HepG2 (cell line): ENCODE measurements around the gene ITGB3. TPM values are rescaled to one million over a fixed set of nuclear protein-coding genes. Genes with fewer than 3 reads are reported as not detected.
"Not testable (repeated sequence)": the region's sequence is repeated elsewhere in the genome, so short reads cannot be mapped to it uniquely, and the experiment has no call there.

Source experiments
- ATAC-seq: fragments of 200-7000 bp; cut with Tn5 transposase; 3 replicates; pipeline ENCODE4 v1.9.1; 2020; ENCODE audit warnings: mild to moderate bottlenecking, moderate library complexity
- BruUV-seq: library from RNA; stranded (reverse); fragments of 400-500 nt; replicated peaks from 2 replicates; lab custom pipeline; 2021; lab: Mats Ljungman, UMichigan
- CTCF ChIA-PET: fragments of 300-600 bp; formaldehyde crosslinking; extraction: SDS; loops from one replicate; lab custom pipeline; 2021; ENCODE audit warnings: low total read pairs, inconsistent platforms, low intra/inter-chr PET ratio; lab: Yijun Ruan, JAX
- POLR2A ChIA-PET: fragments of 350-600 bp; sonication (Branson Sonifier 250); formaldehyde crosslinking; loops from one replicate; lab custom pipeline; 2020; ENCODE audit warnings: antibody characterized with exemption, inconsistent platforms; lab: Yijun Ruan, JAX
- DNase-seq: peaks from one replicate; pipeline ENCODE4 v3.0.0-alpha.2; 2015; ENCODE audit warnings: low spot score
- FAIRE-seq: peaks from 3 replicates; lab custom pipeline; 2011; peaks lifted over from hg19 to GRCh38; lab: Jason Lieb, UNC
- H2AFZ ChIP-seq: one replicate; pipeline ENCODE4 v1.6.1; 2011; ENCODE audit warnings: low read length, inconsistent platforms
- H3K27ac ChIP-seq: fragments of 300-600 bp; 3 replicates; pipeline ENCODE4 v1.8.0; 2011; ENCODE audit warnings: mixed run types, mild to moderate bottlenecking, mixed read lengths, low read length, inconsistent platforms; ENCODE audit not compliant: insufficient read depth; ENCODE audit errors: extremely low read length
- H3K27me3 ChIP-seq, 2 experiments: fragments of 200-600 bp in 1 of 2; 2 replicates in 1 of 2; 3 replicates in 1 of 2; pipeline versions ENCODE4 v1.6.0 to v1.8.0; 2011; ENCODE audit warnings: low read length in 2 of 2, mild to moderate bottlenecking in 2 of 2, moderate library complexity in 2 of 2, inconsistent platforms in 1 of 2; ENCODE audit not compliant: insufficient read depth in 2 of 2, control insufficient read depth in 1 of 2
- H3K36me3 ChIP-seq, 2 experiments: fragments of 200-600 bp in 1 of 2; replicated peaks in 1 of 2; 2 replicates in 1 of 2; 3 replicates in 1 of 2; pipeline versions ENCODE4 v1.5.1 to v1.8.0; 2011; ENCODE audit warnings: low read length in 2 of 2, inconsistent platforms in 1 of 2; ENCODE audit not compliant: insufficient read depth in 2 of 2, control insufficient read depth in 1 of 2
- H3K4me1 ChIP-seq: 2 replicates; pipeline ENCODE4 v1.5.1; 2012; ENCODE audit warnings: low read length, inconsistent platforms; ENCODE audit not compliant: insufficient read depth
- H3K4me2 ChIP-seq: 2 replicates; pipeline ENCODE4 v1.6.0; 2011; ENCODE audit warnings: low read depth, low read length, inconsistent platforms
- H3K4me3 ChIP-seq, 3 experiments: fragments of 200-600 bp in 1 of 3; sonication (generic), shearing (Covaris generic) in 1 of 3; replicated peaks in 1 of 3; 2 replicates each; pipeline ENCODE4 v1.5.1; 2011 to 2016; ENCODE audit warnings: low read length in 3 of 3, inconsistent platforms in 2 of 3, low read depth in 2 of 3, mild to moderate bottlenecking in 2 of 3, control low read depth in 1 of 3, mixed read lengths in 1 of 3; ENCODE audit not compliant: insufficient read depth in 1 of 3
- H3K79me2 ChIP-seq: one replicate; pipeline ENCODE4 v1.6.1; 2011; ENCODE audit warnings: low read length, inconsistent platforms; ENCODE audit not compliant: insufficient read depth
- H3K9ac ChIP-seq: 2 replicates; pipeline ENCODE4 v1.6.0; 2011; ENCODE audit warnings: mild to moderate bottlenecking, low read depth, low read length, inconsistent platforms; ENCODE audit not compliant: insufficient read depth
- H3K9me3 ChIP-seq: 2 replicates; pipeline ENCODE4 v1.5.1; 2012; ENCODE audit warnings: mild to moderate bottlenecking, low read length
- H4K20me1 ChIP-seq: 2 replicates; pipeline ENCODE4 v1.6.0; 2011; ENCODE audit warnings: inconsistent platforms, mild to moderate bottlenecking, low read length, moderate library complexity; ENCODE audit not compliant: insufficient read depth
- EP300 ChIP-seq, 3 experiments: sonication (generic) in 1 of 3; formaldehyde crosslinking in 1 of 3; IDR thresholded peaks; 2 replicates each; pipeline versions ENCODE4 v1.5.1 to v1.6.1; 2011 to 2020; ENCODE audit warnings: low read depth in 2 of 3, low read length in 2 of 3, borderline replicate concordance in 1 of 3, improper control_type of control experiment in 1 of 3, mild to moderate bottlenecking in 1 of 3, missing genetic modification reagents in 1 of 3, moderate library complexity in 1 of 3
- RARA ChIP-seq: IDR thresholded peaks from 2 replicates; pipeline ENCODE4 v1.6.1; 2016; ENCODE audit warnings: missing genetic modification reagents, missing compliant biosample characterization
- SMAD3 ChIP-seq: sonication (generic); formaldehyde crosslinking; IDR thresholded peaks from 2 replicates; pipeline ENCODE4 v1.4.0; 2020; ENCODE audit warnings: missing genetic modification reagents
- ZBTB39 ChIP-seq: sonication (generic); formaldehyde crosslinking; IDR thresholded peaks from 2 replicates; pipeline ENCODE4 v1.5.0; 2020; ENCODE audit warnings: missing genetic modification reagents
- ZNF230 ChIP-seq: sonication (generic); formaldehyde crosslinking; IDR thresholded peaks from 2 replicates; pipeline ENCODE4 v1.4.0; 2020; ENCODE audit warnings: mild to moderate bottlenecking, missing genetic modification reagents
- ZNF687 ChIP-seq: sonication (generic); formaldehyde crosslinking; IDR thresholded peaks from 2 replicates; pipeline ENCODE4 v1.5.1; 2020; ENCODE audit warnings: mild to moderate bottlenecking, missing genetic modification reagents, moderate library complexity
- WGBS: methylation state at CpG from one replicate; pipeline ENCODE4 v1.1.6; 2017; ENCODE audit warnings: low lambda C conversion rate; 5-methylcytosine and 5-hydroxymethylcytosine counted together
- in situ Hi-C: cut with HindIII; loops from 2 replicates; pipeline ENCODE4 v1.10.0; 2017; ENCODE audit warnings: low pct_unique_long_range_greater_than_20kb; ENCODE audit not compliant: extremely low pct_ligation_motif_present
- intact Hi-C: fragments of 100-400 bp; cut with micrococcal nuclease; formaldehyde crosslinking; loops from one replicate; pipeline ENCODE4 v1.10.0; 2022; ENCODE audit not compliant: unreplicated experiment
- polyA plus RNA-seq, 8 experiments: library from polyadenylated mRNA; depleted of rRNA in 3 of 8; stranded (reverse) in 7 of 8; unstranded in 1 of 8; fragments of >200 nt; fragmentation: Illumina TruSeq in 4 of 8; extraction: Trizol in 4 of 8; gene quantifications; 2 replicates each; pipeline versions ENCODE4 v1.2.1 to v1.2.3, GENCODE V29; 2011 to 2016; ENCODE audit warnings: low read depth in 4 of 8, missing spikeins in 1 of 8, mixed read lengths in 1 of 8; ENCODE audit not compliant: insufficient read depth in 1 of 8
- total RNA-seq, 5 experiments: library from RNA; depleted of rRNA; stranded (reverse); fragments of >200 nt; fragmentation: Illumina TruSeq; extraction: Trizol; gene quantifications; 2 replicates each; pipeline ENCODE4 v1.2.3, GENCODE V29; 2016; ENCODE audit warnings: low read depth in 1 of 5

The ITGB3 gene
- total and polyA plus RNA-seq, 2 of the 13 experiments (the other 11 are each of a cell fraction or from before 2014, with no cell fraction given), result 0.09 to 0.31 TPM

GRCh38 chr17:47214931-47215330, 38.7 kb upstream of the ITGB3 start:
- no peaks in the 10 kb centered on the region for H3K79me2 ChIP-seq
- no peak overlapping the region for H3K9ac ChIP-seq
- no peaks in the 10 kb centered on the region for H3K4me1 ChIP-seq
- peaks cover 0 to 17% of the 10 kb centered on the region in 2 experiments; a peak in 3 of 5 replicates for H3K27me3 ChIP-seq
- POLR2A ChIA-PET, result no interaction called here
- in situ Hi-C loops, result no loop called here
- DNase-seq (no peak), ATAC-seq (no peak), FAIRE-seq (no peak)
- intact Hi-C loops, result no loop called here
- 39% methylated on average over 3 of the region's 3 CpGs for WGBS
- no peaks in the 10 kb centered on the region for H3K9me3 ChIP-seq
- H3K27ac ChIP-seq, result no peak overlapping the region
- no peak overlapping the region for H2AFZ ChIP-seq
- no peak overlapping the region for H3K4me2 ChIP-seq
- no peaks in the 10 kb centered on the region for H4K20me1 ChIP-seq
- no peaks in the 10 kb centered on the region for H3K36me3 ChIP-seq
- CTCF ChIA-PET, result no interaction called here
- no peak overlapping the region for H3K4me3 ChIP-seq
- BruUV-seq, result no TSS peak
- no peak for TF ChIP-seq ZNF230
- no peak for TF ChIP-seq ZBTB39 (CRISPR knock-in tag)
- TF ChIP-seq ZNF687 (CRISPR knock-in tag), result no peak
- no peak for TF ChIP-seq RARA
- no peak for TF ChIP-seq EP300 (IDR thresholded peaks at IDR 0.05; ENCODE audit: low read depth in 2 of 2, low read length in 2 of 2)
- TF ChIP-seq EP300 (CRISPR knock-in tag; IDR thresholded peaks at IDR 0.05; ENCODE audit: borderline replicate concordance), result no peak
- no peak for TF ChIP-seq SMAD3 (CRISPR knock-in tag)

- H2AFZ ChIP-seq, H3K9me3 ChIP-seq, FAIRE-seq, H4K20me1 ChIP-seq, H3K4me3 ChIP-seq, DNase-seq, H3K4me1 ChIP-seq, CTCF ChIA-PET, H3K4me2 ChIP-seq, ATAC-seq, H3K27ac ChIP-seq, H3K9ac ChIP-seq, POLR2A ChIA-PET, H3K79me2 ChIP-seq, H3K36me3 ChIP-seq, BruUV-seq, intact Hi-C loops, in situ Hi-C loops: not testable (repeated sequence)
- peaks cover 2 to 26% of the 10 kb centered on the region in 2 experiments; a peak in 3 of 5 replicates for H3K27me3 ChIP-seq
- WGBS, result 83% methylated on average over 4 of the region's 4 CpGs
Observed at GRCh38 chr17:47216821-47217220, 36.8 kb upstream of the ITGB3 start.
